Smooth muscle cell (in vitro differentiated cells): ENCODE data around the gene STXBP6. TPM values are rescaled to one million over a fixed set of nuclear protein-coding genes. Genes with fewer than 3 reads are reported as not detected.

Experiments used
- DNase-seq: peaks from one replicate; lab custom pipeline; 2025; ENCODE audit not compliant: unreplicated experiment; lab: John Stamatoyannopoulos, UW
- H2AFZ ChIP-seq: fragments of 200-600 bp; sonication (generic); 2 replicates; pipeline ENCODE4 v1.6.0; 2016; ENCODE audit warnings: antibody characterized with exemption, low read depth, mild to moderate bottlenecking
- H3F3A ChIP-seq: fragments of 200-600 bp; sonication (generic); 2 replicates; pipeline ENCODE4 v1.6.0; 2017; ENCODE audit warnings: antibody characterized with exemption, low read depth
- H3K27ac ChIP-seq: fragments of 200-600 bp; sonication (generic); 2 replicates; pipeline ENCODE4 v1.5.1; 2016; ENCODE audit warnings: low read depth, mild to moderate bottlenecking
- H3K27me3 ChIP-seq: fragments of 200-600 bp; sonication (generic); 2 replicates; pipeline ENCODE4 v1.6.1; 2016; ENCODE audit warnings: low read depth, mild to moderate bottlenecking
- H3K36me3 ChIP-seq: fragments of 200-600 bp; sonication (generic); 2 replicates; pipeline ENCODE4 v1.5.1; 2016; ENCODE audit warnings: low read depth
- H3K4me1 ChIP-seq: fragments of 200-600 bp; sonication (generic); 2 replicates; pipeline ENCODE4 v1.5.1; 2016; ENCODE audit warnings: low read depth
- H3K4me2 ChIP-seq: fragments of 200-600 bp; sonication (generic); 2 replicates; pipeline ENCODE4 v1.6.0; 2016; ENCODE audit warnings: mild to moderate bottlenecking
- H3K4me3 ChIP-seq: fragments of 200-600 bp; sonication (generic); 2 replicates; pipeline ENCODE4 v1.5.1; 2016; ENCODE audit warnings: mild to moderate bottlenecking
- H3K79me2 ChIP-seq: fragments of 200-600 bp; sonication (generic); 2 replicates; pipeline ENCODE4 v1.6.0; 2016; ENCODE audit warnings: low read depth, mild to moderate bottlenecking
- H3K9ac ChIP-seq: fragments of 200-600 bp; sonication (generic); 2 replicates; pipeline ENCODE4 v1.6.0; 2016; ENCODE audit warnings: low read depth
- H3K9me3 ChIP-seq: fragments of 200-600 bp; sonication (generic); replicated peaks from 2 replicates; pipeline ENCODE4 v1.5.1; 2016; ENCODE audit warnings: low read depth
- H4K20me1 ChIP-seq: fragments of 200-600 bp; sonication (generic); 2 replicates; pipeline ENCODE4 v1.6.0; 2016; ENCODE audit warnings: low read depth
- WGBS: methylation state at CpG from one replicate; pipeline ENCODE4 v1.1.7; 2016; ENCODE audit warnings: low lambda C conversion rate; 5-methylcytosine and 5-hydroxymethylcytosine counted together
- polyA plus RNA-seq: library from polyadenylated mRNA; unstranded; fragments of >200 nt; fragmentation: Nextera tagmentation; extraction: Ambion mirVana; gene quantifications from 2 replicates; pipeline ENCODE4 v1.2.1, GENCODE V29; 2016
- total RNA-seq: library from RNA; depleted of rRNA; stranded (reverse); fragments of >200 nt; gene quantifications from 2 replicates; pipeline ENCODE4 v1.2.3, GENCODE V29; 2014
- TF ChIP-seq, protein P1 (sequence below): fragments of 200-600 bp; sonication (generic); IDR thresholded peaks from 2 replicates; pipeline ENCODE4 v1.5.1; 2017; ENCODE audit warnings: borderline replicate concordance, mild to moderate bottlenecking, antibody characterized with exemption; ENCODE audit not compliant: insufficient read depth, poor library complexity, severe bottlenecking

Gene STXBP6
- total and polyA plus RNA-seq, 2 experiments from 2014 or later: 144 to 170 TPM

DNA sequence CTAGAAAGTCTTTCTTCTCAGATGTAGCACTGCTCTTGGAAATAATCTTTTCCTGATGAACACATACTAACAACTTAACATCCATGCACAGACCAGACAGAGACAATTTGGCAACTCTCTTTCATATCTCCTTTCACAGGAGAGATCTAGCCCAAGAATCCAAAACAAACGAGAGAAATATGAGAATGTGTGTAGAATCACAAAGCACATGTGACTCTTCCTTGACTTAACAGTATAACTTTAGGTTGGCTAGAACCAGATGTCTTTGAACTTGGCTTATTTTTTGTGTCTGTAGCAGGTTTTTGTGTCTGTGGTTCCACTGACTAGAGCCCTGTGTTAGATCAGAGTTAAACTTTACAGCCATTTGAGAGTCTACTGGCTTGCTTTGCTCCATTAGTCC is 114.2 kb downstream of the STXBP6 start:
- TF ChIP-seq, protein P1, sequence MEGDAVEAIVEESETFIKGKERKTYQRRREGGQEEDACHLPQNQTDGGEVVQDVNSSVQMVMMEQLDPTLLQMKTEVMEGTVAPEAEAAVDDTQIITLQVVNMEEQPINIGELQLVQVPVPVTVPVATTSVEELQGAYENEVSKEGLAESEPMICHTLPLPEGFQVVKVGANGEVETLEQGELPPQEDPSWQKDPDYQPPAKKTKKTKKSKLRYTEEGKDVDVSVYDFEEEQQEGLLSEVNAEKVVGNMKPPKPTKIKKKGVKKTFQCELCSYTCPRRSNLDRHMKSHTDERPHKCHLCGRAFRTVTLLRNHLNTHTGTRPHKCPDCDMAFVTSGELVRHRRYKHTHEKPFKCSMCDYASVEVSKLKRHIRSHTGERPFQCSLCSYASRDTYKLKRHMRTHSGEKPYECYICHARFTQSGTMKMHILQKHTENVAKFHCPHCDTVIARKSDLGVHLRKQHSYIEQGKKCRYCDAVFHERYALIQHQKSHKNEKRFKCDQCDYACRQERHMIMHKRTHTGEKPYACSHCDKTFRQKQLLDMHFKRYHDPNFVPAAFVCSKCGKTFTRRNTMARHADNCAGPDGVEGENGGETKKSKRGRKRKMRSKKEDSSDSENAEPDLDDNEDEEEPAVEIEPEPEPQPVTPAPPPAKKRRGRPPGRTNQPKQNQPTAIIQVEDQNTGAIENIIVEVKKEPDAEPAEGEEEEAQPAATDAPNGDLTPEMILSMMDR: no peak
- WGBS: 47% methylated on average over 1 of the region's 1 CpG
- Histone ChIP-seq H3K27ac (peak overlapping the region; percentile 33), H3K79me2 (peaks cover 91% of the 10 kb centered on the region), H3K4me1 (peaks cover 9% of the 10 kb centered on the region), H2AFZ (no peak overlapping the region), H3K27me3 (no peaks in the 10 kb centered on the region), H4K20me1 (peaks cover 89% of the 10 kb centered on the region), H3K9ac (no peak overlapping the region), H3K9me3 (no peaks in the 10 kb centered on the region), H3F3A (no peaks in the 10 kb centered on the region), H3K4me3 (no peak overlapping the region), H3K4me2 (no peak overlapping the region), H3K36me3 (no peaks in the 10 kb centered on the region)
- no peak for DNase-seq

DNA sequence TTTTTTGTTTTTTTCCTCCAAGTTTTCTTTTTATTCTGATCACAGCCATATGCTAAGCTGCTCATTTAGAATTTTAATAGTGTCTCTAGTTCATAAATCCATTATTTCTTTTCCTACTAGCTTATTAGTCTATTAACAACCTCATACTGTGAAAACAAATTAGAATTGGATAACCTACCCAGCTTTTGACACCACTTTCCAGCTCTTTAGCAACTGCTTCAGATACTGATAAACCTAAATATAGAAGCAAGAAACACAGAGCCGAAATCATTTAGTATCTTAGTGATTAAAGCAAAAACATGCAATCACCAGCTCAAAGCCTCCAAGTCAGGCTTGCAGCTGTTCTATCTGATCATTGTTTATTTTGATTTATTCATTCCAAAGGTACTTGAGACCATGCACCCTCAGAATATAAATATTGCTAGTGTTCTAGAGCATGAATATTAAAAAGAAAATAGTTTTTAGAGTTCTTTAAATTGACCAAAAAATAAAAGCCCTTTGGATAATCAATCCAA is 121.5 kb downstream of the STXBP6 start:
- Histone ChIP-seq H3K79me2 (peaks cover 94% of the 10 kb centered on the region), H3K4me1 (peaks cover 16% of the 10 kb centered on the region), H3K36me3 (no peaks in the 10 kb centered on the region), H3K27ac (no peak overlapping the region), H4K20me1 (peaks cover 64% of the 10 kb centered on the region), H3K27me3 (no peaks in the 10 kb centered on the region), H3K9me3 (no peaks in the 10 kb centered on the region), H3F3A (no peaks in the 10 kb centered on the region), H3K4me2 (peak overlapping the region; percentile 44), H3K9ac (no peak overlapping the region), H2AFZ (no peak overlapping the region), H3K4me3 (no peak overlapping the region)
- TF ChIP-seq, protein P1: no peak
- 21% methylated on average over 1 of the region's 1 CpG for WGBS
- DNase-seq: no peak

DNA sequence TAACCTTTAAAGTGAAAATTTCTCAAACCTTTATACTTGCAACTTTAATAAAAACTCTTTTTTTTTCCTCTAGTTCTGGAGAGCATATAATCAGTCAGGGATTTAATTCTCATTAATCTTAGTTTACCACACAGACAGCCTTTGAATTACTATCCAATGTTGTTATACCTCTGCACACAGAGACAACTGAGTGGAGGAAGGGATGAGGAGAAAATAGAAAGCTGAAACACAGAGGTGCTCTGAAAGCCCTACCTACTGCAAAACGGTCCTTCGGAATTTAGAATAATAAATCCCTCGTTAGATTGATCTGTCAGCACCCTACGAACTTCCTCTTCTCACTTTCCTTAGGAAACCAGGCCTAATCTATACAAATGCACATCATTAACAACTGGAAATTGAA is 122.1 kb downstream of the STXBP6 start:
- H2AFZ ChIP-seq: no peak overlapping the region
- H3K27ac ChIP-seq: peak overlapping the region; percentile 9
- H3K36me3 ChIP-seq: no peaks in the 10 kb centered on the region
- H3K9me3 ChIP-seq: no peaks in the 10 kb centered on the region
- no peaks in the 10 kb centered on the region for H3F3A ChIP-seq
- peaks cover 59% of the 10 kb centered on the region for H4K20me1 ChIP-seq
- TF ChIP-seq, protein P1: no peak
- H3K9ac ChIP-seq: no peak overlapping the region
- H3K4me3 ChIP-seq: no peak overlapping the region
- peaks cover 94% of the 10 kb centered on the region for H3K79me2 ChIP-seq
- H3K27me3 ChIP-seq: no peaks in the 10 kb centered on the region
- 48% methylated on average over 4 of the region's 4 CpGs for WGBS
- DNase-seq: no peak
- H3K4me2 ChIP-seq: peak overlapping the region; percentile 44
- peaks cover 16% of the 10 kb centered on the region for H3K4me1 ChIP-seq

DNA sequence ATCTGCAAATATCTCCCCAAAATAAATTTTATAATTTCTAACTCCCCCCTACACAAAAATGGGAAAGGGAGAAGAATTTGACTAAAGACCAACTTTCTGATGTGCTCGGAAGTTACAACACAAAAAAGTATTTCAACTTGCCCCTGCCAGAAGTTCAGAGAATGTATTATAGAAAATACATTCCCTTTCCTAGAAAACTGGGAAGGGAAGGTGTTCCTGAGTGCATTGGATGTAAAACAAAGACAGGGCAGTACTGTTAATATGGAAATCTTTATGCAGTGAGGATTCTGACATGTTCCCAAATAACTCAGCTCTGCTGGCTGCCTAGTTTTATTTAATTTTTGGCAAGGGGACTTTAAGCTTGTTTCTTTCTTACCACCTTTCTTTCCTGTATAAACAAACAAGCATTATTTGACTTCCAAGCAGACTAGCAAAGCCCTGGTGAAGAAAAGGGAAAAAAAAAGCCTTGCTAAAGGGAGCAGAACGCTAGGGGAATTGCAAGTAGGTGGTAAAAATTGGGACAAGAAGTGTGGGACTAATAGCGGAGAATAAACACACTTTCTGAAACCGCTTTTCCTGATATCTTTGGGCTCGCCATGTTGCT is 124.1 kb downstream of the STXBP6 start:
- 87% methylated on average over 5 of the region's 5 CpGs for WGBS
- TF ChIP-seq, protein P1: no peak
- peaks cover 90% of the 10 kb centered on the region for H3K79me2 ChIP-seq

More for the DNA sequence above, 124.1 kb downstream of the STXBP6 start:
- no peaks in the 10 kb centered on the region for H3K36me3 ChIP-seq
- H3K9me3 ChIP-seq: no peaks in the 10 kb centered on the region
- H3K27ac ChIP-seq: no peak overlapping the region
- no peaks in the 10 kb centered on the region for H3K27me3 ChIP-seq
- peaks cover 16% of the 10 kb centered on the region for H3K4me1 ChIP-seq
- H3K4me2 ChIP-seq: no peak overlapping the region
- H3K4me3 ChIP-seq: no peak overlapping the region
- H4K20me1 ChIP-seq: peaks cover 52% of the 10 kb centered on the region
- H2AFZ ChIP-seq: no peak overlapping the region
- no peaks in the 10 kb centered on the region for H3F3A ChIP-seq
- no peak for DNase-seq
- H3K9ac ChIP-seq: no peak overlapping the region
